Fibroblast of lung (primary cell): ENCODE data around the gene SLC4A8.

Experiments
- CTCF ChIP-seq, 2 donors: IDR thresholded peaks in 1 of 2; conservative IDR thresholded peaks in 1 of 2; 1 replicate in 1 of 2; 2 replicates in 1 of 2; pipeline ENCODE4 v1.5.1; 2011 to 2012; ENCODE audit warnings: low read length in 2 of 2, control low read depth in 1 of 2, inconsistent platforms in 1 of 2, low read depth in 1 of 2, mild to moderate bottlenecking in 1 of 2
- EZH2 ChIP-seq: IDR thresholded peaks from 2 replicates; pipeline ENCODE4 v1.5.1; 2012; ENCODE audit warnings: low read length, control low read depth, mild to moderate bottlenecking; ENCODE audit errors: missing control alignments

DNA sequence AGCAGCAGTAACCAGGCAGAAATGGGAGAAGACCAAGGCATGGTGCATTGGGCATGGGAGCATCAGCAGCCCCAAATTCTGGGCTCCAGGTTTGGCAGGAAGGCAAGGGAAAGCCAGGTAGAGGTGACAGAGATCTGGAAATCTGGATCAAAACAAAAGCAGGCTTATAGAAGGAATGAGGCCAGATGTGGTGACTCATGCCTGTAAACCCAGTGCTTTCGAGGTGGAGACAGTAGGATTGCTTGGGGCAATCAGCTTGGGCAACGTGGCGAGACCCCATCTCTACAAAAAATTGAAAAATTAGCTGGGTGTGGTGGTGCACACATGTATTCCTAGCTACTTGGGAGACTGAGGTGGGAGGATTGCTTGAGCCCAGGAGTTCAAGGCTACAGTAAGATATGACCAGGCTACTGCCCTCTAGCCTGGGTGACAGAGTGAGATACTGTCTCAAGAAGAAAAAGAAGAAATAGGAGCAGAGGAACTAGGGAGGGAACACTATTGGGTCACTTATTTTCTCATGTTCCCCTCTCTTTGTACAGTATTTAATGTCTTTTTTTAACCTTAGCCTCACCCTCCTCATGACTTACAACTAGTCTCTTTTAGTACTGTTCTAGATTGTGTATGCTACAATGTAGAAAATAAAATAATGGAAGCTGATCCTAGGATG lies 25.1 kb downstream of the SLC4A8 start:
- TF ChIP-seq EZH2 (no peak), CTCF (conservative IDR thresholded peaks at IDR 0.05 in 1 of 2, IDR thresholded peaks at IDR 0.05 in 1 of 2; ENCODE audit: low read depth in 1 of 2, low read length in 2 of 2) (no peak)
